Endothelial cell of umbilical vein (primary cell): ENCODE data around the gene RPLP2. TPM values are rescaled to one million over a fixed set of nuclear protein-coding genes. Genes with fewer than 3 reads are reported as not detected.

ENCODE experiments used
- BruUV-seq: library from RNA; stranded (reverse); fragments of 400-500 nt; replicated peaks from 2 replicates; lab custom pipeline; 2021; lab: Mats Ljungman, UMichigan
- CTCF ChIA-PET: fragments of 300-600, 350-600 bp; sonication (Branson Sonifier 250); formaldehyde crosslinking; loops from one replicate; lab custom pipeline; 2021; ENCODE audit warnings: antibody characterized with exemption, inconsistent platforms; lab: Charles Lee
- POLR2A ChIA-PET: fragments of 300-600, 350-600 bp; sonication (Branson Sonifier 250); formaldehyde crosslinking; loops from one replicate; lab custom pipeline; 2021; ENCODE audit warnings: antibody characterized with exemption, inconsistent platforms; lab: Charles Lee
- DNase-seq: peaks from one replicate; pipeline ENCODE4 v3.0.0-alpha.2; 2011; ENCODE audit warnings: low read depth, low spot score
- FAIRE-seq: peaks from 2 replicates; lab custom pipeline; 2011; peaks lifted over from hg19 to GRCh38; lab: Jason Lieb, UNC
- H2AFZ ChIP-seq: 2 replicates; pipeline ENCODE4 v1.6.0; 2012; ENCODE audit warnings: low read depth, low read length, control low read depth, inconsistent platforms
- H3K27ac ChIP-seq: 2 replicates; pipeline ENCODE4 v1.5.1; 2011; ENCODE audit warnings: low read depth, mild to moderate bottlenecking, control low read depth, low read length, moderate library complexity; ENCODE audit not compliant: insufficient read depth
- H3K27me3 ChIP-seq, 2 experiments: 2 replicates each; pipeline versions ENCODE4 v1.6.0 to v1.6.1; 2011; ENCODE audit warnings: low read length in 2 of 2, mixed read lengths in 1 of 2; ENCODE audit not compliant: control insufficient read depth in 2 of 2, insufficient read depth in 2 of 2
- H3K36me3 ChIP-seq, 2 experiments: 2 replicates in 1 of 2; 3 replicates in 1 of 2; pipeline ENCODE4 v1.5.1; 2011; ENCODE audit warnings: low read length in 2 of 2, mild to moderate bottlenecking in 1 of 2, moderate library complexity in 1 of 2; ENCODE audit not compliant: control insufficient read depth in 2 of 2, insufficient read depth in 2 of 2; ENCODE audit errors: extremely low read depth in 1 of 2
- H3K4me1 ChIP-seq: 3 replicates; pipeline ENCODE4 v1.5.1; 2011; ENCODE audit warnings: mild to moderate bottlenecking, low read length; ENCODE audit not compliant: control insufficient read depth, insufficient read depth; ENCODE audit errors: extremely low read depth
- H3K4me2 ChIP-seq: 2 replicates; pipeline ENCODE4 v1.6.1; 2011; ENCODE audit warnings: low read length, control low read depth, mixed read lengths; ENCODE audit not compliant: insufficient read depth
- H3K4me3 ChIP-seq, 3 experiments: fragments of 200-600 bp in 1 of 3; sonication (generic), shearing (Covaris generic) in 1 of 3; replicated peaks in 1 of 3; 2 replicates each; pipeline ENCODE4 v1.5.1; 2011 to 2016; ENCODE audit warnings: control low read depth in 3 of 3, low read length in 3 of 3, mild to moderate bottlenecking in 2 of 3, inconsistent platforms in 1 of 3, low read depth in 1 of 3, moderate library complexity in 1 of 3; ENCODE audit not compliant: insufficient read depth in 1 of 3
- H3K79me2 ChIP-seq: 2 replicates; pipeline ENCODE4 v1.6.0; 2012; ENCODE audit warnings: low read length, inconsistent platforms; ENCODE audit not compliant: control insufficient read depth, insufficient read depth
- H3K9ac ChIP-seq: replicated peaks from 2 replicates; pipeline ENCODE3; 2011; ENCODE audit warnings: low read length, control low read depth; ENCODE audit not compliant: insufficient read depth; ENCODE audit errors: extremely low read depth
- H3K9me1 ChIP-seq: replicated peaks from 3 replicates; pipeline ENCODE4 v1.6.0; 2011; ENCODE audit warnings: mild to moderate bottlenecking, low read length; ENCODE audit not compliant: control insufficient read depth, insufficient read depth; ENCODE audit errors: extremely low read depth
- H3K9me3 ChIP-seq: replicated peaks from 2 replicates; pipeline ENCODE4 v1.5.1; 2012; ENCODE audit warnings: low read length, inconsistent platforms; ENCODE audit not compliant: control insufficient read depth, insufficient read depth
- H4K20me1 ChIP-seq: replicated peaks from 2 replicates; pipeline ENCODE3; 2011; ENCODE audit warnings: mild to moderate bottlenecking, low read length; ENCODE audit not compliant: control insufficient read depth, insufficient read depth; ENCODE audit errors: extremely low read depth
- EZH2 ChIP-seq: IDR thresholded peaks from 2 replicates; pipeline ENCODE4 v1.6.1; 2012; ENCODE audit warnings: borderline replicate concordance, low read depth, mild to moderate bottlenecking, moderate library complexity, low read length, inconsistent platforms; ENCODE audit not compliant: severe bottlenecking
- FOS ChIP-seq: IDR thresholded peaks from 2 replicates; pipeline ENCODE4 v1.6.1; 2011; ENCODE audit warnings: mild to moderate bottlenecking, low read length, moderate library complexity, borderline replicate concordance; ENCODE audit not compliant: insufficient read depth
- GATA2 ChIP-seq: IDR thresholded peaks from 2 replicates; pipeline ENCODE4 v1.7.0; 2011; ENCODE audit warnings: low read depth, mild to moderate bottlenecking, moderate library complexity, mixed read lengths, low read length; ENCODE audit not compliant: insufficient read length, insufficient read depth
- POLR2A ChIP-seq: IDR thresholded peaks from 2 replicates; pipeline ENCODE4 v1.6.1; 2012; ENCODE audit warnings: low read depth, mild to moderate bottlenecking, control low read depth, low read length
- dilution Hi-C: fragments of 300-500 bp; cut with MboI; formaldehyde crosslinking; loops from one replicate; pipeline ENCODE4 v1.15.0; 2019; ENCODE audit warnings: low sequenced_read_pairs; ENCODE audit not compliant: extremely low pct_ligation_motif_present
- intact Hi-C: fragments of 100-400 bp; cut with micrococcal nuclease; formaldehyde crosslinking; loops from one replicate; pipeline ENCODE4 v1.10.0; 2022
- polyA plus RNA-seq, 4 experiments: library from polyadenylated mRNA; depleted of rRNA in 3 of 4; stranded (reverse) in 3 of 4; unstranded in 1 of 4; fragments of >200 nt; gene quantifications; 2 replicates each; pipeline versions ENCODE4 v1.2.1 to v1.2.3, GENCODE V29; 2011 to 2012; ENCODE audit warnings: missing spikeins in 1 of 4
- total RNA-seq: library from RNA; stranded (reverse); gene quantifications from 2 replicates; pipeline ENCODE4 v1.2.3, GENCODE V29; 2021

The RPLP2 gene
- total and polyA plus RNA-seq, 2 donors (not counting 3 experiments of a cell fraction or from before 2014, with no cell fraction given) = 1,579 to 1,739 TPM

DNA sequence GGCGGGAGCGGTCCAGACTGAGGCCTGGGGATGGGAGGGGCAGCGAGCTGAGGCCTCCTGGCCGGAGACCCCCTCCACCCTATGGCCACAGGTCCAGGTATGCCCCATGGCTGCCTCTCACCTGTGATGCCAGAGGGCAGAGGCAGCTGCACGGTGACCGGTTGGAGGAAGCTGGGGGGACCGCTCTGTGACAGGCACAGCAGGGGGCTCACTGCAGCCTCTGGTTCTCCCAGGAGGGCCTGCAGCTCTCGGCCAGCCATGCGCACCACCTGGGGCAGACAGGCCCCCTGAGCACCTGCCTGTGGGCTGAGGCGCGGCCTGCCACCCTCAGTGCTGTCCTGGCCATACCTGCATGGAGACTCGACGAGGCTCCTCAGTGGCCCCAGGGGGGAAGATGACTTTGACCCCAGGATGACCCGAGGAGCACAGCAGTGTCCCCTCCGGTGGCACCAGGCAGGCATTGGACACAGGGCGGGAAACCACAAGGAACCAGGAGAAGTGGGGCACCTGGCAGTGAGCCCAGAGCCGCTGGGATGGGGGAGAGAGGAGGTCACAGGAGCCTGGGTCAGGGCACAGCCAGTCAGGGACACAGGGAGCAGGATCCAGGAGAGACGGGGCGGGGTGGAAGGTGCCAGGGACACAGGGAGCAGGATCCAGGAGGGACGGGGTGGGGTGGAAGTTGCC, 8.5 kb upstream of the RPLP2 start:
- DNase-seq (no peak), FAIRE-seq (no peak)
- Histone ChIP-seq H3K9me1 (no peaks in the 10 kb centered on the region), H3K4me2 (no peak overlapping the region), H3K27me3 (no peaks in the 10 kb centered on the region), H3K9me3 (no peaks in the 10 kb centered on the region), H3K79me2 (peaks cover 5% of the 10 kb centered on the region), H3K9ac (no peak overlapping the region), H3K27ac (no peak overlapping the region), H3K4me3 (no peak overlapping the region), H4K20me1 (no peaks in the 10 kb centered on the region), H3K4me1 (peaks cover 25% of the 10 kb centered on the region), H3K36me3 (peaks cover 0 to 20% of the 10 kb centered on the region in 2 experiments), H2AFZ (no peak overlapping the region)
- dilution Hi-C loops (no loop called here), intact Hi-C loops (no loop called here)
- TF ChIP-seq EZH2 (no peak), FOS (no peak)
- BruUV-seq = no TSS peak
- CTCF ChIA-PET = no interaction called here
- POLR2A ChIA-PET = no interaction called here

DNA sequence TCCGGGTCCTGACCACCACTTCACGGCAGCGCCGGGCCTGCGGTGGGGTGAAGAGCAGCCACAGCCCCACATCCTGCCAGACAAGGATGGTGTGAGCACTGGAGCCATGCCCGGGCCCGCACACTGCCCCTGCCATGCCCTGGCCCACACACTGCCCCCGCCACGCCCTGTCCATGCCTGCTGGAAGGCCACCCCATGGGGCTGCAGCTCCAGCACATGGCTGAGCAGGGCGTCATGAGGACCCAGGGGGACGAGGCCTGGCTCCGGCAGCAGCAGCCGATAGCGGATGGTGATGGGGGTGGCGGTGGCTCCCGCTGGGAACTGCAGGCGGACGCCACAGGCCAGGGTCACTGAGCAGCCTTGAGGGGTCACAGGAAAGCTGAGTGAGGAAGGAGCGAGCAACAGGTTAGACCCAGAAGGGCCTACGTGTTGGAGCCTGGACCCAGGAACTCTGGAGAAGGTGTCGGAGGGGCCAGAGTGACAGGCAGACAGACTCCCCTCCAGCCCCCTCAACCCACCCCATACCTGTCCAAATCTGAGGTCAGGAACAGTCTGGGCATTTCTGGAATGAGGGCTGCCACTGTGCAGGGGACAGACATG, 7.6 kb upstream of the RPLP2 start:
- Histone ChIP-seq H3K9me1 (no peaks in the 10 kb centered on the region), H3K36me3 (peaks cover 0 to 20% of the 10 kb centered on the region in 2 experiments), H2AFZ (no peak overlapping the region), H3K4me3 (no peak overlapping the region), H4K20me1 (no peaks in the 10 kb centered on the region), H3K79me2 (no peaks in the 10 kb centered on the region), H3K9ac (no peak overlapping the region), H3K4me1 (peaks cover 16% of the 10 kb centered on the region), H3K4me2 (no peak overlapping the region), H3K27ac (no peak overlapping the region), H3K9me3 (no peaks in the 10 kb centered on the region), H3K27me3 (no peaks in the 10 kb centered on the region)
- DNase-seq (no peak), FAIRE-seq (no peak)
- ChIA-PET CTCF (no interaction called here), POLR2A (no interaction called here)
- no TSS peak for BruUV-seq
- dilution Hi-C loops (no loop called here), intact Hi-C loops (no loop called here)
- TF ChIP-seq POLR2A (no peak), EZH2 (no peak), GATA2 (no peak)
